Lower leg skin (tissue), 4 donors: ENCODE results near the gene PDLIM7. TPM values are rescaled to one million over a fixed set of nuclear protein-coding genes. Genes with fewer than 3 reads are reported as not detected.

Experiments
- DNase-seq, 2 donors: peaks; one replicate each; pipeline ENCODE4 v3.0.0-alpha.2; 2019; ENCODE audit warnings: low spot score in 2 of 2
- H3K4me3 ChIP-seq: fragments of 200-600 bp; sonication (generic); 2 replicates; pipeline ENCODE4 v1.5.1; 2017; ENCODE audit warnings: mild to moderate bottlenecking, low read depth; ENCODE audit not compliant: poor library complexity, severe bottlenecking
- CTCF ChIP-seq, 3 donors: fragments of 450-650 bp; IDR thresholded peaks; one replicate each; pipeline ENCODE4 v1.5.1; 2016; ENCODE audit warnings: antibody characterized with exemption in 3 of 3, mild to moderate bottlenecking in 3 of 3, moderate library complexity in 2 of 3
- POLR2A ChIP-seq, 2 donors: fragments of 450-650 bp; IDR thresholded peaks; one replicate each; pipeline ENCODE4 v1.6.1; 2016 to 2017; ENCODE audit warnings: antibody characterized with exemption in 2 of 2, mild to moderate bottlenecking in 1 of 2, moderate library complexity in 1 of 2
- WGBS, 2 donors: methylation state at CpG; one replicate each; pipeline ENCODE4 v1.1.5; 2018; 5-methylcytosine and 5-hydroxymethylcytosine counted together
- intact Hi-C: fragments of 100-400 bp; cut with DNase I; formaldehyde crosslinking; loops from one replicate; pipeline ENCODE4 v1.15.0; 2023; ENCODE audit warnings: low total_unique reads
- total RNA-seq, 4 donors: library from RNA; depleted of rRNA; stranded (reverse); fragments of >200 nt; gene quantifications; one replicate each; pipeline ENCODE4 v1.1.0, GENCODE V29; 2016

PDLIM7 gene
- total RNA-seq, 4 donors from 2014 or later: 11.8 to 31.7 (median 23.5) TPM

GRCh38 chr5:177526191-177526590, 28.8 kb upstream of the PDLIM7 start:
- H3K4me3 ChIP-seq: no peak overlapping the region
- no peak for TF ChIP-seq CTCF (IDR thresholded peaks at IDR 0.05)
- TF ChIP-seq POLR2A (IDR thresholded peaks at IDR 0.05): no peak
- no peak for DNase-seq
- intact Hi-C loops: no loop called here
- WGBS, 2 donors: 93 to 94% methylated on average over 4 of the region's 4 CpGs

GRCh38 chr5:177524941-177525655, 27.7 kb upstream of the PDLIM7 start:
- 54 to 65% methylated on average over 10 of the region's 10 CpGs for WGBS, 2 donors
- no peak overlapping the region for H3K4me3 ChIP-seq
- no peak for DNase-seq
- intact Hi-C loops: no loop called here
- TF ChIP-seq POLR2A (IDR thresholded peaks at IDR 0.05): no peak
- TF ChIP-seq CTCF (IDR thresholded peaks at IDR 0.05): no peak

GRCh38 chr5:177524539-177524900, 27.1 kb upstream of the PDLIM7 start:
- no peak overlapping the region for H3K4me3 ChIP-seq
- TF ChIP-seq CTCF (IDR thresholded peaks at IDR 0.05) (no peak), POLR2A (IDR thresholded peaks at IDR 0.05) (no peak)
- 90% methylated on average over 11 of the region's 12 CpGs for WGBS, 2 donors
- intact Hi-C loops: no loop called here
- no peak for DNase-seq

GRCh38 chr5:177523711-177524538, 26.5 kb upstream of the PDLIM7 start:
- WGBS, 2 donors: 96 to 97% methylated on average over 17 of the region's 19 CpGs
- no peak overlapping the region for H3K4me3 ChIP-seq
- no peak for DNase-seq
- intact Hi-C loops: no loop called here
- TF ChIP-seq CTCF (IDR thresholded peaks at IDR 0.05) (no peak), POLR2A (IDR thresholded peaks at IDR 0.05) (no peak)

GRCh38 chr5:177520916-177521513, 23.6 kb upstream of the PDLIM7 start:
- no peak for TF ChIP-seq POLR2A (IDR thresholded peaks at IDR 0.05)
- no peak for TF ChIP-seq CTCF (IDR thresholded peaks at IDR 0.05)
- intact Hi-C loops: no loop called here
- 90 to 94% methylated on average over 2 of the region's 2 CpGs for WGBS, 2 donors
- H3K4me3 ChIP-seq: no peak overlapping the region
- DNase-seq: no peak
